Fibroblast of lung (primary cell): Measurements from ENCODE around the gene EIF2D. TPM values are rescaled to one million over a fixed set of nuclear protein-coding genes. Genes with fewer than 3 reads are reported as not detected.

Experiments
- DNase-seq, 2 donors: peaks; one replicate each; pipeline versions ENCODE4 v3.0.0 to v3.0.0-alpha.2; 2010; ENCODE audit warnings: low read depth in 2 of 2
- H2AFZ ChIP-seq: 2 replicates; pipeline ENCODE4 v1.5.1; 2012; ENCODE audit warnings: low read length, control low read depth, inconsistent platforms
- H3K27ac ChIP-seq: 2 replicates; pipeline ENCODE4 v1.5.1; 2011; ENCODE audit warnings: low read length, control low read depth; ENCODE audit not compliant: insufficient read depth
- H3K27me3 ChIP-seq: 2 replicates; pipeline ENCODE4 v1.5.1; 2011; ENCODE audit warnings: mild to moderate bottlenecking, low read length; ENCODE audit not compliant: control insufficient read depth, insufficient read depth
- H3K36me3 ChIP-seq: 2 replicates; pipeline ENCODE4 v1.5.1; 2011; ENCODE audit warnings: low read length; ENCODE audit not compliant: control insufficient read depth, insufficient read depth
- H3K4me1 ChIP-seq: 2 replicates; pipeline ENCODE4 v1.5.1; 2011; ENCODE audit warnings: low read length; ENCODE audit not compliant: control insufficient read depth, insufficient read depth; ENCODE audit errors: extremely low read depth
- H3K4me2 ChIP-seq: 2 replicates; pipeline ENCODE4 v1.5.1; 2011; ENCODE audit warnings: low read length, control low read depth; ENCODE audit not compliant: insufficient read depth; ENCODE audit errors: extremely low read depth
- H3K4me3 ChIP-seq, 4 experiments: fragments of 200-600 bp in 1 of 4; sonication (generic) in 1 of 4; replicated peaks in 1 of 4; 2 replicates each; pipeline ENCODE4 v1.5.1; 2011 to 2016; ENCODE audit warnings: low read length in 4 of 4, low read depth in 3 of 4, mild to moderate bottlenecking in 3 of 4, control low read depth in 2 of 4, inconsistent platforms in 1 of 4, mixed read lengths in 1 of 4; ENCODE audit not compliant: insufficient read depth in 1 of 4; ENCODE audit errors: control extremely low read depth in 1 of 4
- H3K79me2 ChIP-seq: 2 replicates; pipeline ENCODE4 v1.5.1; 2012; ENCODE audit warnings: mild to moderate bottlenecking, low read length, inconsistent platforms; ENCODE audit not compliant: control insufficient read depth, insufficient read depth
- H3K9ac ChIP-seq: 2 replicates; pipeline ENCODE4 v1.5.1; 2011; ENCODE audit warnings: mild to moderate bottlenecking, low read length, control low read depth; ENCODE audit not compliant: insufficient read depth
- H3K9me3 ChIP-seq: 2 replicates; pipeline ENCODE4 v1.5.1; 2012; ENCODE audit warnings: low read depth, low read length; ENCODE audit not compliant: control insufficient read depth, insufficient read depth
- H4K20me1 ChIP-seq: 2 replicates; pipeline ENCODE4 v1.5.1; 2011; ENCODE audit warnings: low read length; ENCODE audit not compliant: control insufficient read depth, insufficient read depth; ENCODE audit errors: extremely low read depth
- EZH2 ChIP-seq: IDR thresholded peaks from 2 replicates; pipeline ENCODE4 v1.5.1; 2012; ENCODE audit warnings: low read length, control low read depth, mild to moderate bottlenecking; ENCODE audit errors: missing control alignments
- polyA minus RNA-seq: library from RNA; depleted of rRNA, polyadenylated mRNA; stranded (reverse); fragments of >200 nt; gene quantifications from 2 replicates; pipeline ENCODE4 v1.2.3, GENCODE V29; 2011; ENCODE audit warnings: low replicate concordance
- polyA plus RNA-seq, 2 donors: library from polyadenylated mRNA; depleted of rRNA in 1 of 2; stranded (reverse) in 1 of 2; unstranded in 1 of 2; fragments of >200 nt; gene quantifications; 2 replicates each; pipeline ENCODE4 v1.2.1, GENCODE V29; 2011 to 2012; ENCODE audit warnings: missing spikeins in 1 of 2
- total RNA-seq: library from RNA; depleted of rRNA; stranded (reverse); fragments of >200 nt; gene quantifications from 2 replicates; pipeline ENCODE4 v1.2.1, GENCODE V29; 2014
- TF ChIP-seq, protein P1 (sequence below), 2 donors: IDR thresholded peaks in 1 of 2; conservative IDR thresholded peaks in 1 of 2; 1 replicate in 1 of 2; 2 replicates in 1 of 2; pipeline ENCODE4 v1.5.1; 2011 to 2012; ENCODE audit warnings: low read length in 2 of 2, control low read depth in 1 of 2, inconsistent platforms in 1 of 2, low read depth in 1 of 2, mild to moderate bottlenecking in 1 of 2

The EIF2D gene, protein sequence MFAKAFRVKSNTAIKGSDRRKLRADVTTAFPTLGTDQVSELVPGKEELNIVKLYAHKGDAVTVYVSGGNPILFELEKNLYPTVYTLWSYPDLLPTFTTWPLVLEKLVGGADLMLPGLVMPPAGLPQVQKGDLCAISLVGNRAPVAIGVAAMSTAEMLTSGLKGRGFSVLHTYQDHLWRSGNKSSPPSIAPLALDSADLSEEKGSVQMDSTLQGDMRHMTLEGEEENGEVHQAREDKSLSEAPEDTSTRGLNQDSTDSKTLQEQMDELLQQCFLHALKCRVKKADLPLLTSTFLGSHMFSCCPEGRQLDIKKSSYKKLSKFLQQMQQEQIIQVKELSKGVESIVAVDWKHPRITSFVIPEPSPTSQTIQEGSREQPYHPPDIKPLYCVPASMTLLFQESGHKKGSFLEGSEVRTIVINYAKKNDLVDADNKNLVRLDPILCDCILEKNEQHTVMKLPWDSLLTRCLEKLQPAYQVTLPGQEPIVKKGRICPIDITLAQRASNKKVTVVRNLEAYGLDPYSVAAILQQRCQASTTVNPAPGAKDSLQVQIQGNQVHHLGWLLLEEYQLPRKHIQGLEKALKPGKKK
- total RNA-seq = 50.1 and 53.0 TPM in 2 replicates
- 59.8 and 67.3 TPM in 2 replicates for polyA plus RNA-seq
- 42.5 and 47.0 TPM in 2 replicates for polyA plus RNA-seq (2012)
- polyA minus RNA-seq = 26.5 and 45.4 TPM in 2 replicates

DNA sequence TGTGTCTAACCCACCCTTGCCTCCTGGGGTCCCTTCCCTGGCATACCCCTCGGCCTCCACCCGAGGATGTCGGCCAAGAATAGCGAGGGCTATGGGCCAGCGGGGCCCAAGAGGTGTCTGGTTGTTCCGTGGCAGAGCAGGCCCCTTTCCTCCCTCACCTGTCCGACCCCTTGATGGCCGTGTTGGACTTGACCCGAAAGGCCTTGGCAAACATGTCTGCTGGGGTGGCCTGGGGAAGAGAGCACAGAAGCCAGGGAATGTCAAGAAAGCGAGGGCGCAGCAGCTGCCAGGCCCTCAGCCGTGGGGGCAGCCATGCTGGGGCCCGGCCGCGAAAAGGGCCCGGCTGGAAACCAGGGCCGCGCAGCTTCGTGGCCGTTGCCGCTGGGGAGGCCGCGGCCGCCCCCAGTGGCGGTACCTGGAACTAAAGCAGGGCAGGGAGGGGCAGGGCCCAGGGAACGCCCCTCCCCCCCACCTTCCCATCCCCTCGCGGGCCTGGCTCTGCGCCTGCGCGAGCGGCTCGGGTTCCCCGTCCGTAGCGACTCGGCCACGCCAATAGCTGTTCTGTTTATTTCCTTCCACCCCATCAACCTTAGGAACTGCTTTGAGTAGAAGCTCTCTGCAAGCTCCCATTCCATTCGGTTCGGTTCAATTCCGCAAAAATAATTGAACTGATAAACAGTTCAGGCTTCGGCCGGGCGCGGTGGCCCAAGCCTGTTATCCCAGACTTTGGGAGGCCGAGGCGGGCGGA, at the start of gene EIF2D:
Gene EIF2D, minus strand, starts transcription at position 337 of the 748 bp plus-strand sequence. Its CDS starts 123 bp downstream, at position 214.
- no peaks in the 10 kb centered on the region for H4K20me1 ChIP-seq
- peak within 1 kb of the TSS; percentile 95 for H2AFZ ChIP-seq

DNA sequence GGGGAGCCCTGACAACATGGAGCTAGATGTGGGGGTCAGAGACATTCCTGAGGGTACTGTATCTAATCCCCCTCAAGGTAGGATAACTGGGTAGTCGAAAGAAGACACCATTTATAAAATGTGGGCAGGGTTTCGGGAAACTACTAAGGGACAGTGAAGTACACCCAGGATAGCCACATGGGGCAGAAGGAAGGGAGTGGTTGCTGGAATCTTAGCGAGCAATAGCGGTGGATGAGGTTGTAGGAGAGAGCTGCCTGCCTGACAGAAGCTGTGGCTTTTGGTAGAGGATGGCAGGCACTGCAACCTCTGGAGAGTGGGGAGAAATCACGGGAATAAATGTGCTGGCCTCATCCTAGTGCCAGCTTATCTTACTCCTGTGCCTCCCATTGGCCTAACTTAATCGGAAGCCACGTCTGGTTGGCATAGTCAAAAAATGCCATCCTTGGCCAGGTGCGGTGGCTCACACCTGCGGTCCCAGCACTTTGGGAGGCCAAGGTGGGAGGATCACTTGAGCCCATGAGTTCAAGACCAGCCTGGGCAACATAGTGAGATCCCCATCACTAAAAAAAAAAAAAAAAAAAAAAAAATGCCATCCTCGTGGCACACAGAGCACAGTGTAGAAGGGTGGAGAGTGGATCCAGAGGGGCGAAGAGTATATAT, 49.0 kb upstream of the EIF2D start:
- no peak overlapping the region for H3K4me3 ChIP-seq
- H3K27ac ChIP-seq = no peak overlapping the region
- H3K36me3 ChIP-seq = no peaks in the 10 kb centered on the region
- TF ChIP-seq, protein P1, sequence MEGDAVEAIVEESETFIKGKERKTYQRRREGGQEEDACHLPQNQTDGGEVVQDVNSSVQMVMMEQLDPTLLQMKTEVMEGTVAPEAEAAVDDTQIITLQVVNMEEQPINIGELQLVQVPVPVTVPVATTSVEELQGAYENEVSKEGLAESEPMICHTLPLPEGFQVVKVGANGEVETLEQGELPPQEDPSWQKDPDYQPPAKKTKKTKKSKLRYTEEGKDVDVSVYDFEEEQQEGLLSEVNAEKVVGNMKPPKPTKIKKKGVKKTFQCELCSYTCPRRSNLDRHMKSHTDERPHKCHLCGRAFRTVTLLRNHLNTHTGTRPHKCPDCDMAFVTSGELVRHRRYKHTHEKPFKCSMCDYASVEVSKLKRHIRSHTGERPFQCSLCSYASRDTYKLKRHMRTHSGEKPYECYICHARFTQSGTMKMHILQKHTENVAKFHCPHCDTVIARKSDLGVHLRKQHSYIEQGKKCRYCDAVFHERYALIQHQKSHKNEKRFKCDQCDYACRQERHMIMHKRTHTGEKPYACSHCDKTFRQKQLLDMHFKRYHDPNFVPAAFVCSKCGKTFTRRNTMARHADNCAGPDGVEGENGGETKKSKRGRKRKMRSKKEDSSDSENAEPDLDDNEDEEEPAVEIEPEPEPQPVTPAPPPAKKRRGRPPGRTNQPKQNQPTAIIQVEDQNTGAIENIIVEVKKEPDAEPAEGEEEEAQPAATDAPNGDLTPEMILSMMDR (conservative IDR thresholded peaks at IDR 0.05 in 1 of 2, IDR thresholded peaks at IDR 0.05 in 1 of 2; ENCODE audit: low read depth in 1 of 2, low read length in 2 of 2) = no peak
- TF ChIP-seq EZH2 = no peak
- H3K79me2 ChIP-seq = no peaks in the 10 kb centered on the region
- no peak overlapping the region for H3K9ac ChIP-seq
- DNase-seq = no peak
- no peaks in the 10 kb centered on the region for H3K4me1 ChIP-seq
- H3K4me2 ChIP-seq = no peak overlapping the region
- H4K20me1 ChIP-seq = no peaks in the 10 kb centered on the region
- H3K9me3 ChIP-seq = no peaks in the 10 kb centered on the region
- no peak overlapping the region for H2AFZ ChIP-seq
- peaks cover 5% of the 10 kb centered on the region for H3K27me3 ChIP-seq

More for the DNA sequence above, at the start of gene EIF2D:
- Histone ChIP-seq H3K36me3 (no peaks in the 10 kb centered on the region), H3K4me1 (peaks cover 2% of the 10 kb centered on the region), H3K9me3 (no peaks in the 10 kb centered on the region), H3K9ac (peak within 1 kb of the TSS; percentile 96), H3K4me2 (peak within 1 kb of the TSS; percentile 98), H3K27ac (peak within 1 kb of the TSS; percentile 92), H3K79me2 (peaks cover 9% of the 10 kb centered on the region), H3K27me3 (no peaks in the 10 kb centered on the region), H3K4me3 (peak within 1 kb of the TSS; percentile 85 to 91 (median 90))
- TF ChIP-seq, protein P1 (conservative IDR thresholded peaks at IDR 0.05 in 1 of 2, IDR thresholded peaks at IDR 0.05 in 1 of 2; ENCODE audit: low read depth in 1 of 2, low read length in 2 of 2) = peak; percentile 66 to 88
- TF ChIP-seq EZH2 = no peak
- DNase-seq = peak; percentile 85 to 93
